Endothelial cell of umbilical vein (primary cell): Measurements from ENCODE around the gene CSMD2. TPM values are rescaled to one million over a fixed set of nuclear protein-coding genes. Genes with fewer than 3 reads are reported as not detected.

ENCODE experiments used
- BruUV-seq: library from RNA; stranded (reverse); fragments of 400-500 nt; replicated peaks from 2 replicates; lab custom pipeline; 2021; lab: Mats Ljungman, UMichigan
- CTCF ChIA-PET: fragments of 300-600, 350-600 bp; sonication (Branson Sonifier 250); formaldehyde crosslinking; loops from one replicate; lab custom pipeline; 2021; ENCODE audit warnings: antibody characterized with exemption, inconsistent platforms; lab: Charles Lee
- POLR2A ChIA-PET: fragments of 300-600, 350-600 bp; sonication (Branson Sonifier 250); formaldehyde crosslinking; loops from one replicate; lab custom pipeline; 2021; ENCODE audit warnings: antibody characterized with exemption, inconsistent platforms; lab: Charles Lee
- DNase-seq: peaks from one replicate; pipeline ENCODE4 v3.0.0-alpha.2; 2011; ENCODE audit warnings: low read depth, low spot score
- FAIRE-seq: peaks from 2 replicates; lab custom pipeline; 2011; peaks lifted over from hg19 to GRCh38; lab: Jason Lieb, UNC
- H2AFZ ChIP-seq: 2 replicates; pipeline ENCODE4 v1.6.0; 2012; ENCODE audit warnings: low read depth, low read length, control low read depth, inconsistent platforms
- H3K27ac ChIP-seq: 2 replicates; pipeline ENCODE4 v1.5.1; 2011; ENCODE audit warnings: low read depth, mild to moderate bottlenecking, control low read depth, low read length, moderate library complexity; ENCODE audit not compliant: insufficient read depth
- H3K27me3 ChIP-seq, 2 experiments: 2 replicates each; pipeline versions ENCODE4 v1.6.0 to v1.6.1; 2011; ENCODE audit warnings: low read length in 2 of 2, mixed read lengths in 1 of 2; ENCODE audit not compliant: control insufficient read depth in 2 of 2, insufficient read depth in 2 of 2
- H3K36me3 ChIP-seq, 2 experiments: 2 replicates in 1 of 2; 3 replicates in 1 of 2; pipeline ENCODE4 v1.5.1; 2011; ENCODE audit warnings: low read length in 2 of 2, mild to moderate bottlenecking in 1 of 2, moderate library complexity in 1 of 2; ENCODE audit not compliant: control insufficient read depth in 2 of 2, insufficient read depth in 2 of 2; ENCODE audit errors: extremely low read depth in 1 of 2
- H3K4me1 ChIP-seq: 3 replicates; pipeline ENCODE4 v1.5.1; 2011; ENCODE audit warnings: mild to moderate bottlenecking, low read length; ENCODE audit not compliant: control insufficient read depth, insufficient read depth; ENCODE audit errors: extremely low read depth
- H3K4me2 ChIP-seq: 2 replicates; pipeline ENCODE4 v1.6.1; 2011; ENCODE audit warnings: low read length, control low read depth, mixed read lengths; ENCODE audit not compliant: insufficient read depth
- H3K4me3 ChIP-seq, 3 experiments: fragments of 200-600 bp in 1 of 3; sonication (generic), shearing (Covaris generic) in 1 of 3; replicated peaks in 1 of 3; 2 replicates each; pipeline ENCODE4 v1.5.1; 2011 to 2016; ENCODE audit warnings: control low read depth in 3 of 3, low read length in 3 of 3, mild to moderate bottlenecking in 2 of 3, inconsistent platforms in 1 of 3, low read depth in 1 of 3, moderate library complexity in 1 of 3; ENCODE audit not compliant: insufficient read depth in 1 of 3
- H3K79me2 ChIP-seq: 2 replicates; pipeline ENCODE4 v1.6.0; 2012; ENCODE audit warnings: low read length, inconsistent platforms; ENCODE audit not compliant: control insufficient read depth, insufficient read depth
- H3K9ac ChIP-seq: replicated peaks from 2 replicates; pipeline ENCODE3; 2011; ENCODE audit warnings: low read length, control low read depth; ENCODE audit not compliant: insufficient read depth; ENCODE audit errors: extremely low read depth
- H3K9me1 ChIP-seq: replicated peaks from 3 replicates; pipeline ENCODE4 v1.6.0; 2011; ENCODE audit warnings: mild to moderate bottlenecking, low read length; ENCODE audit not compliant: control insufficient read depth, insufficient read depth; ENCODE audit errors: extremely low read depth
- H3K9me3 ChIP-seq: replicated peaks from 2 replicates; pipeline ENCODE4 v1.5.1; 2012; ENCODE audit warnings: low read length, inconsistent platforms; ENCODE audit not compliant: control insufficient read depth, insufficient read depth
- H4K20me1 ChIP-seq: replicated peaks from 2 replicates; pipeline ENCODE3; 2011; ENCODE audit warnings: mild to moderate bottlenecking, low read length; ENCODE audit not compliant: control insufficient read depth, insufficient read depth; ENCODE audit errors: extremely low read depth
- CTCF ChIP-seq, 2 donors: IDR thresholded peaks; 1 replicate in 1 of 2; 2 replicates in 1 of 2; pipeline ENCODE4 v1.5.1; 2011; ENCODE audit warnings: low read length in 2 of 2, mild to moderate bottlenecking in 2 of 2, moderate library complexity in 2 of 2, control low read depth in 1 of 2, inconsistent platforms in 1 of 2, low read depth in 1 of 2; ENCODE audit not compliant: insufficient read depth in 1 of 2; ENCODE audit errors: extremely low read depth in 1 of 2
- EZH2 ChIP-seq: IDR thresholded peaks from 2 replicates; pipeline ENCODE4 v1.6.1; 2012; ENCODE audit warnings: borderline replicate concordance, low read depth, mild to moderate bottlenecking, moderate library complexity, low read length, inconsistent platforms; ENCODE audit not compliant: severe bottlenecking
- JUN ChIP-seq: IDR thresholded peaks from 2 replicates; pipeline ENCODE4 v1.6.1; 2011; ENCODE audit warnings: borderline replicate concordance, low read depth; ENCODE audit not compliant: insufficient read length, insufficient read depth
- MAX ChIP-seq: IDR thresholded peaks from 2 replicates; pipeline ENCODE4 v1.6.1; 2011; ENCODE audit not compliant: insufficient read depth, insufficient read length
- POLR2AphosphoS5 ChIP-seq: IDR thresholded peaks from 2 replicates; pipeline ENCODE4 v1.6.1; 2012; ENCODE audit warnings: low read depth, mild to moderate bottlenecking, control low read depth, low read length, moderate library complexity; ENCODE audit not compliant: insufficient read depth
- dilution Hi-C: fragments of 300-500 bp; cut with MboI; formaldehyde crosslinking; loops from one replicate; pipeline ENCODE4 v1.15.0; 2019; ENCODE audit warnings: low sequenced_read_pairs; ENCODE audit not compliant: extremely low pct_ligation_motif_present
- intact Hi-C: fragments of 100-400 bp; cut with micrococcal nuclease; formaldehyde crosslinking; loops from one replicate; pipeline ENCODE4 v1.10.0; 2022
- polyA plus RNA-seq, 4 experiments: library from polyadenylated mRNA; depleted of rRNA in 3 of 4; stranded (reverse) in 3 of 4; unstranded in 1 of 4; fragments of >200 nt; gene quantifications; 2 replicates each; pipeline versions ENCODE4 v1.2.1 to v1.2.3, GENCODE V29; 2011 to 2012; ENCODE audit warnings: missing spikeins in 1 of 4
- total RNA-seq: library from RNA; stranded (reverse); gene quantifications from 2 replicates; pipeline ENCODE4 v1.2.3, GENCODE V29; 2021

The CSMD2 gene
- total and polyA plus RNA-seq, 2 donors (not counting 3 experiments of a cell fraction or from before 2014, with no cell fraction given): under 0.01 TPM; not detected in 1

GRCh38 chr1:34125721-34126380 is 39.2 kb downstream of the CSMD2 start:
- DNase-seq: no peak
- dilution Hi-C loops: no loop called here
- Histone ChIP-seq H3K4me1 (no peaks in the 10 kb centered on the region), H3K27ac (no peak overlapping the region), H3K79me2 (no peaks in the 10 kb centered on the region), H3K9ac (no peak overlapping the region), H3K36me3 (no peaks in the 10 kb centered on the region), H3K27me3 (no peaks in the 10 kb centered on the region), H2AFZ (no peak overlapping the region), H3K9me1 (no peaks in the 10 kb centered on the region), H4K20me1 (no peaks in the 10 kb centered on the region), H3K4me3 (no peak overlapping the region), H3K4me2 (no peak overlapping the region), H3K9me3 (peaks cover 1% of the 10 kb centered on the region)
- no peak for FAIRE-seq
- TF ChIP-seq CTCF (IDR thresholded peaks at IDR 0.05; ENCODE audit: extremely low read depth in 1 of 2, insufficient read depth in 1 of 2, low read depth in 1 of 2, low read length in 2 of 2): no peak
- TF ChIP-seq POLR2AphosphoS5: no peak
- TF ChIP-seq MAX: no peak
- no peak for TF ChIP-seq EZH2
- TF ChIP-seq JUN: no peak
- CTCF ChIA-PET: no interaction called here
- POLR2A ChIA-PET: no interaction called here
- intact Hi-C loops: no loop called here
- BruUV-seq: no TSS peak
